Activated T-helper 9 cell treated with anti-CD3 and anti-CD28 coated beads, Interleukin-2, amount 50 U/mL, for 16 hours (primary cell): ENCODE measurements around the gene BLVRB.

Experiments used
- DNase-seq: peaks from one replicate; pipeline ENCODE4 v3.0.0-alpha.2; 2020; ENCODE audit warnings: low read depth

Gene BLVRB

DNA sequence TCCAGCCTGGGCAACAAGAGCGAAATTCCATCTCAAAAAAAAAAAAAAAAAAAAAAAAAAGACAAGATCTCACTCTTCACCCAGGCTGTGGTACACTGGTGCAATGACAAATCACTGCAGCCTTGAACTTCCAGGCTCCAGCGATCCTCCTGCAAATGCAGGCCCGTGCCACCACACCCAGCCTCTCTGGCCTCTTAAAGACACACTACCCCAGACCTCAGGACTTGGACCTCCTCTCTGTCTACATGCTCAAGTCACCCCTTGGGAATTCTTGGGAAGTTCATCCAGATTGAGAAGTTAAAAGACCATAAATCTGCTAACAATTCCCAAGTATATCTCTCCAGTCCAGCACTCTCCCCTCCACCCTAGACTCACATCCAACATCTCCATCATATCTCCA is 65.0 kb downstream of the BLVRB start:
- no peak for DNase-seq

DNA sequence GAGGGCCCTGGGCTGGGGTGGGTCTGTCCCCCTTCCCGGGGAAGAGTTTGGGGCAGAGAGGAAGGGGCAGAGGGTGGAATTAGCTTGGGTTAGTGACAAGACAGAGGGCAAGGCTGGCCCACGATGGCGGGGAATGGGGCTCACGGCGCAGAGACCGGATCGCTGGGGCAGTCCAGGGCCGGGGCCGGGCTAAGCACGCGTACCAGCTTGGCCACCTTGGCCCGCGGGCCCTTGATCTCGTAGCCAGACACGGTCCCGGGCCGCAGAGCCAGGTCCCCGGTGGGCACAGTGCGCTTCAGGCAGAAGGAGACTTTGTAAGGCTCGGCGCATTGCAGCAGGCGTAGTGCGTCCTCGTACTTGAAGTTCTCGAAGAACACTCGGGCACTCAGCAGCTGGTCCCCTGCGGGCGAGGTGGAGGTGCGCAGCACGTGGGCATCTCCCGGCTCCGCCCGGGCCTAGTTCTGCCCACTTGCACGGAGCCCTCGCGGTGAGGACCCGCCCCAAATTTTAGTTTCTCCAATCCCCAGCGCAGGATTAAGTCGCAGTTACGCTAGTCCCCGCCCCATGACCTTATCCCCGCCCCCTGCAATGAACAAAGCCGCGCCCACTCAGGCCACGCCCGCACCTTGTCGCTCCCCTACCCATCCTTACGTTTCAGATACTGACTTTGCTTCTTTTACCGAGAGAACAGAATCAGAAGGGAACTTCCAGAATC is 67.0 kb downstream of the BLVRB start:
- peak; percentile 40 for DNase-seq
